DMS53 treated with DMSO at 0.1 percent for 48 hours (cell line): ENCODE measurements around the gene RPS16.

Experiments used
- DNase-seq: peaks from one replicate; lab custom pipeline; 2025; ENCODE audit not compliant: unreplicated experiment; lab: John Stamatoyannopoulos, UW

Gene RPS16

GRCh38 chr19:39407660-39408391, 27.9 kb downstream of the RPS16 start:
- no peak for DNase-seq

- no peak for DNase-seq
These were observed 28.4 kb downstream of the RPS16 start for GRCh38 chr19:39407410-39407659.

- peak; percentile 74 for DNase-seq
These were observed 28.9 kb downstream of the RPS16 start, which contains the start of gene ZFP36 for GRCh38 chr19:39406656-39407409. TSS of gene ZFP36 (plus strand) at chr19:39406847. CDS start at chr19:39406905, 58 bp downstream.

- DNase-seq: no peak
These were observed 29.6 kb downstream of the RPS16 start for GRCh38 chr19:39405958-39406655.

- DNase-seq: peak; percentile 21
These were observed 30.3 kb downstream of the RPS16 start for GRCh38 chr19:39405261-39405957.

GRCh38 chr19:39403331-39404312, 32.1 kb downstream of the RPS16 start:
- DNase-seq: peak; percentile 94

- peak; percentile 74 for DNase-seq
These were observed 33.1 kb downstream of the RPS16 start for GRCh38 chr19:39402346-39403300.

- peak; percentile 53 for DNase-seq
These were observed 34.0 kb downstream of the RPS16 start for GRCh38 chr19:39401549-39402345.

- DNase-seq: no peak
These were observed 34.6 kb downstream of the RPS16 start for GRCh38 chr19:39401070-39401548.

GRCh38 chr19:39400061-39400460, 35.7 kb downstream of the RPS16 start:
- no peak for DNase-seq

- DNase-seq: no peak
These were observed 36.1 kb downstream of the RPS16 start for GRCh38 chr19:39399668-39400050.

- no peak for DNase-seq
These were observed 37.4 kb downstream of the RPS16 start for GRCh38 chr19:39398297-39398864.

- peak; percentile 82 for DNase-seq
These were observed 38.1 kb downstream of the RPS16 start for GRCh38 chr19:39397360-39398296.

GRCh38 chr19:39390751-39391437, 44.9 kb downstream of the RPS16 start, which contains the start of the genes MED29 and PAF1:
TSS of gene MED29 (plus strand) at chr19:39391378. CDS start at chr19:39391423, 45 bp downstream.
TSS of gene PAF1 (minus strand) at chr19:39391106. CDS start at chr19:39390864, 242 bp downstream.
- peak; percentile 100 for DNase-seq

- DNase-seq: no peak
These were observed 45.3 kb downstream of the RPS16 start for GRCh38 chr19:39390451-39390750.
